PC-3 (cell line): ENCODE data around the gene PRKAR2A.

Source experiments
- CTCF ChIP-seq: fragments of 300-600 bp; sonication (generic); conservative IDR thresholded peaks from 2 replicates; pipeline ENCODE4 v1.5.1; 2017; ENCODE audit warnings: antibody characterized with exemption, low read depth, mild to moderate bottlenecking, low read length
- EZH2phosphoT487 ChIP-seq: fragments of 300-600 bp; sonication (generic); IDR thresholded peaks from 2 replicates; pipeline ENCODE4 v1.6.1; 2018; ENCODE audit warnings: mild to moderate bottlenecking, antibody characterized with exemption, low read length, borderline replicate concordance

DNA sequence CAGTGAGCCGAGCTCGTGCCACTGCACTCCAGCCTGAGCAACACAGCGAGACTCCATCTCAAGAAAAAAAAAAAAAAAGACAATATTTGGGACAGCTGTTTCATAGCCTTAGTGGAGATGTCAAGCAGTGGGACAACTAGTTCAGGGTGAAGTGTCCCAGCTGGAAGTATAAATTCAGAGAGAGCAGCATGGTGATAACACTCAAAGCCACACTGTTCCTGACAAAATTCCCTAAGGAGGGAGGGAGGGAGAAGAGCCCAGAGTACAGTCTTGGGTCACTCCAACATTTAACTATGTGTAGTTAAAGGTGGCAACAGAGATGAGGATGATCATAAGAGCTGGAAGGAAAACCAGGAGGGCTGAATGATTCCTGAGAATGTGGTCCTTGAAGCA is 109.5 kb downstream of the PRKAR2A start:
- TF ChIP-seq CTCF (no peak), EZH2phosphoT487 (no peak)
